Neutrophil (primary cell): ENCODE data around the gene HELZ.

Experiments
- H3K27ac ChIP-seq: fragments of 200-600 bp; sonication (generic); 2 replicates; pipeline ENCODE4 v1.5.1; 2016; ENCODE audit warnings: mild to moderate bottlenecking, moderate library complexity
- H3K27me3 ChIP-seq: fragments of 200-600 bp; sonication (generic); 2 replicates; pipeline ENCODE4 v1.6.0; 2016; ENCODE audit warnings: mild to moderate bottlenecking
- H3K36me3 ChIP-seq: fragments of 200-600 bp; sonication (generic); 2 replicates; pipeline ENCODE4 v1.5.1; 2017
- H3K4me1 ChIP-seq, 2 experiments: fragments of 200-600 bp in 1 of 2; sonication (generic) in 1 of 2; 1 replicate in 1 of 2; 2 replicates in 1 of 2; pipeline versions ENCODE4 v1.5.1 to v1.6.1; 2013 to 2016; ENCODE audit warnings: low read depth in 1 of 2, low read length in 1 of 2, mild to moderate bottlenecking in 1 of 2, moderate library complexity in 1 of 2; ENCODE audit not compliant: control insufficient read depth in 1 of 2, insufficient read depth in 1 of 2
- H3K4me3 ChIP-seq, 2 experiments: fragments of 200-600 bp in 1 of 2; sonication (generic) in 1 of 2; 1 replicate in 1 of 2; 2 replicates in 1 of 2; pipeline ENCODE4 v1.5.1; 2013 to 2016; ENCODE audit warnings: low read depth in 1 of 2, low read length in 1 of 2, mild to moderate bottlenecking in 1 of 2, moderate library complexity in 1 of 2
- H3K9me3 ChIP-seq: fragments of 200-600 bp; sonication (generic); 2 replicates; pipeline ENCODE4 v1.5.1; 2016
- TF ChIP-seq, protein P1 (sequence below): fragments of 200-600 bp; sonication (generic); IDR thresholded peaks from 2 replicates; pipeline ENCODE4 v1.5.1; 2016; ENCODE audit warnings: antibody characterized with exemption

HELZ gene

DNA sequence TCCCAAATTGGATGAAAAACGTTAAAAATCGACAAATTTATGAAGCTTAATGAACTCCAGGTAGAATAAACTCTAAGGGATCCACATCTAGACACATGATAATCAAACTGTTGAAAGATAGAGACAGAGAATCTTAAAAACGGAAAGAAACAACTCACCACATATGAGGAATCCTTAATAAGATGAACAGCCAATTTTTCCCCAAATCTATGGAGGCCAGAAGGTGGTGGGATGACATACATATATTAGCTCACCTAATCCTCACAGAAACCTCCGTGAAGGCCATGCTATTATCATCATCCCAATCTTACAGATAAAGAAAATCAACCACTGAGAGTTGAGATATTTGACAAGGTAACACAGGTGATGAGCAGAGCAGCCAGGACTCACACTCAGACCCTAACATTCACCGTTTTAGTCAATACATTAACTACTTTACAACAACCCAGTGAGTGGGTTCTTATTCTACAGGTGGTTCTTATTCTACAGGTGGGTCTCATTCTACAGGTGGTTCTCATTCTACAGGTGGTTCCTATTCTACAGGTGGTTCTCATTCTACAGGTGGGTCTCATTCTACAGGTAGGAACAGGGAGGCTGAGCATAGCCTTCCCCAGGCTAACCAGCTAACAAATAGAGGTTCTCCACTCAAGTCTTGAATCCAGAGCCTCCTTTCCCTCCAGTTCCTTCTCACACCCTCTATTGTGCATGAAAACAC, 195.8 kb downstream of the HELZ start:
- TF ChIP-seq, protein P1, sequence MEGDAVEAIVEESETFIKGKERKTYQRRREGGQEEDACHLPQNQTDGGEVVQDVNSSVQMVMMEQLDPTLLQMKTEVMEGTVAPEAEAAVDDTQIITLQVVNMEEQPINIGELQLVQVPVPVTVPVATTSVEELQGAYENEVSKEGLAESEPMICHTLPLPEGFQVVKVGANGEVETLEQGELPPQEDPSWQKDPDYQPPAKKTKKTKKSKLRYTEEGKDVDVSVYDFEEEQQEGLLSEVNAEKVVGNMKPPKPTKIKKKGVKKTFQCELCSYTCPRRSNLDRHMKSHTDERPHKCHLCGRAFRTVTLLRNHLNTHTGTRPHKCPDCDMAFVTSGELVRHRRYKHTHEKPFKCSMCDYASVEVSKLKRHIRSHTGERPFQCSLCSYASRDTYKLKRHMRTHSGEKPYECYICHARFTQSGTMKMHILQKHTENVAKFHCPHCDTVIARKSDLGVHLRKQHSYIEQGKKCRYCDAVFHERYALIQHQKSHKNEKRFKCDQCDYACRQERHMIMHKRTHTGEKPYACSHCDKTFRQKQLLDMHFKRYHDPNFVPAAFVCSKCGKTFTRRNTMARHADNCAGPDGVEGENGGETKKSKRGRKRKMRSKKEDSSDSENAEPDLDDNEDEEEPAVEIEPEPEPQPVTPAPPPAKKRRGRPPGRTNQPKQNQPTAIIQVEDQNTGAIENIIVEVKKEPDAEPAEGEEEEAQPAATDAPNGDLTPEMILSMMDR, result no peak
- H3K36me3 ChIP-seq, result no peaks in the 10 kb centered on the region
- no peak overlapping the region for H3K27ac ChIP-seq
- H3K27me3 ChIP-seq, result no peaks in the 10 kb centered on the region
- H3K4me1 ChIP-seq, result no peaks in the 10 kb centered on the region
- H3K4me3 ChIP-seq, result no peak overlapping the region
- no peaks in the 10 kb centered on the region for H3K9me3 ChIP-seq

DNA sequence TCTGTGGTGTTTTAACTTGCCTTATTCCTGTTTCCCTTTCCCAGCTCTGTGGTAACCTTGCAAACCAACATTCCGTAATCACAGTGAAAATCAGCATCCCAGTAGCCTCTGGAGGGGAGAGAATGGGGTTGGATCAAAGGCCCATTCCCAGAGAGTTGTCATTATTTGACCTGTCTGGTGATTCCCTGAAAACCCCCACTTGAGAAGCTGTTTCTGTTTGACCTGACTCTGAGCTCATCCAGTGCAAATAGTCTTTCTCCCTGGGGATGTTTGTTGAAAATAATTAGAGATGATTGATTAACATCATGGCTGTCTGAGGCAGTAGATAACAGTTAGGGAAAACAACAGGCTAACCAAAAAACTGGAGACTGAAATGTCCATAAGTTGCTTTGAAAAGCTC, 197.6 kb downstream of the HELZ start:
- Histone ChIP-seq H3K36me3 (no peaks in the 10 kb centered on the region), H3K9me3 (no peaks in the 10 kb centered on the region), H3K4me3 (no peak overlapping the region), H3K4me1 (no peaks in the 10 kb centered on the region), H3K27me3 (no peaks in the 10 kb centered on the region), H3K27ac (no peak overlapping the region)
- TF ChIP-seq, protein P1, result no peak

DNA sequence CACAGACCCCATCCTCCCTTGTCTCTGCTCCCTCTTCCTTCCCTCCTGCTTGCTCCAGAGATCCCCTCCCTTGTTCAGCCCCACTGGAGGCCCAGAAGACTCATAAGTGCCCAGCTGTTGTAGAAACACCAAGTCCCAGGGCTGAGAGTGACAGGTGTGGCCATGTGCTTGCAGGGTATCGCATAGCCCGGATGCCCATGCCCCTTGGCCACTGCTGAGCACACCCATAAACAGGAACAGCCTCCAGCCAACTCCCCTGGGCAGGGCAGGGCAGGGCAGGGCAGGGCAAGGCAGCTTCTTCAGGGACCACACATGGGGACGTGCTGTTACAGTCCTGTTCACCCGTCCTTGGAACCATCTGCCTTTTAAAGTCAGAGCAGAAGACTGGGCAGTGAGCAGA, 198.6 kb downstream of the HELZ start:
- Histone ChIP-seq H3K27me3 (no peaks in the 10 kb centered on the region), H3K9me3 (no peaks in the 10 kb centered on the region), H3K4me1 (no peaks in the 10 kb centered on the region), H3K36me3 (no peaks in the 10 kb centered on the region), H3K27ac (no peak overlapping the region), H3K4me3 (no peak overlapping the region)
- TF ChIP-seq, protein P1, result no peak

DNA sequence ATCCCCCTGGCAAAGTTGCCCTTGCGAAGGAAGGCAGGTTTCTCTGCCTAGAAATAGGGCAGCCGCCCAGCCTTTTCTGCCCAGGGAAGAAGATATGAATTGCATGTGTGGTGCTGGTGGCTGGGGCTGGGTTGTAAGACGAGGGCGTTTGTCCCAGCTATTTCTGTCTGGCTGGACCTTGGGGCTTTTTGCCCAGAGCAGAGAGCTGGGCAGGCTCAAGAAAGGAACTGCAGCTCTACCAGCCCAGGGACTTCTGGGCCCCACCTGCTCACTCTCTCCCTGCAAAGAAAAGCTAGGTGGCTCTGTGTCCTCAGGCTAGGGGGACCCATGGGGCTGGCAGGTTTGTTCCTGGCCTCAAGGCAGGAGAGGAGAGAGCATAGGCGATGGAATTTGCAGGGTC, 200.1 kb downstream of the HELZ start:
- no peaks in the 10 kb centered on the region for H3K36me3 ChIP-seq
- H3K4me3 ChIP-seq, result no peak overlapping the region
- no peak overlapping the region for H3K27ac ChIP-seq
- TF ChIP-seq, protein P1, result no peak
- H3K9me3 ChIP-seq, result no peaks in the 10 kb centered on the region
- no peaks in the 10 kb centered on the region for H3K27me3 ChIP-seq
- no peaks in the 10 kb centered on the region for H3K4me1 ChIP-seq

DNA sequence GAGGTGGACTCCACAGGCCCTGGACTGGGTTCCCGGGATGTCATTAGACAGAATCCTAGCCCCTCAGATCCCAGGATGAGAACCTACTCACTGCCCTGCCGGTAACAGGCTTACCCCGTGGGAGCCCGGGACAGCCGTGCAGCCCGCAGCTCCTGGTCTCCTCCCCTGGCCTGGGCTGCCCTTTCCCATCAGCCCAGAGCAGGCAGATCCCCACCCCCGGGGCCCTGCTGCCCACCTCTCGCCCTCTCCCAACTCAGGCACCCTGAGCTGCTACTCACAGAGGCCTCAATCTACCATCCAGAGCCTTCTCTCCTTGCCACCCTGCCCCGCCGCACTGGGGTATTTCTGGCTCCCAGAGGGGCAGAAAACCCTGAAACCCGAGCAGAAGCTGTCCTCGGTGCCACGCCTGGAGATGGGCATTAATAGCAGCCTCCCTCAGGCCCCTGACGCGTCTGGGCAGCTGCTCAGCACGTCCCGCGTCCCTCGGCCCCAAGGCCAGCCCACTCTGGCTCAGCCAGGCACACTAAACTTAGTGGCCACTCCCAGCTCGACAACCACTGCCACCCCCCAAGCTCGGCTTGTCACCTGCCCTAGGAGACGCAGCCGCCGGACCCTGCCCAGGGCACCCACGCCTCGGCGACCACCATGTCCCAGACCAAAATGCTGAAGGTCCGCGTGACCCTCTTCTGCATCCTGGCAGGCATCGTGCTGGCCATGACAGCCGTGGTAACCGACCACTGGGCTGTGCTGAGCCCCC, 200.8 kb downstream of the HELZ start, which contains the start of gene CACNG1:
Gene CACNG1, plus strand, starts transcription at position 539 of the 757 bp plus-strand sequence. Its CDS starts 107 bp downstream, at position 646.
- Histone ChIP-seq H3K36me3 (no peaks in the 10 kb centered on the region), H3K4me3 (no peak within 1 kb of the TSS), H3K9me3 (no peaks in the 10 kb centered on the region), H3K4me1 (no peaks in the 10 kb centered on the region), H3K27ac (no peak within 1 kb of the TSS), H3K27me3 (no peaks in the 10 kb centered on the region)
- TF ChIP-seq, protein P1, result no peak
